Measurements from ENCODE around the gene C6orf120. TPM values are rescaled to one million over a fixed set of nuclear protein-coding genes. Genes with fewer than 3 reads are reported as not detected.

C6orf120 gene
- polyA plus RNA-seq, 1 donor: 32.4 TPM

- Histone ChIP-seq H3K4me3 (ENCODE audit: low read length) (peak overlapping the region; percentile 80), H3K36me3 (ENCODE audit: control insufficient read depth, insufficient read depth, low read length) (peaks cover 9% of the 10 kb centered on the region), H3K4me1 (ENCODE audit: control insufficient read depth, insufficient read depth, low read length) (peaks cover 6% of the 10 kb centered on the region), H3K27me3 (ENCODE audit: control insufficient read depth, insufficient read depth, low read length) (no peaks in the 10 kb centered on the region), H3K9me3 (ENCODE audit: control insufficient read depth, low read depth, low read length) (no peaks in the 10 kb centered on the region), H3K27ac (ENCODE audit: low read length) (peak overlapping the region; percentile 90)
- DNase-seq: peak; percentile 56 to 82
- no CpG with 5 or more reads among the region's 70 CpGs for WGBS (ENCODE audit: insufficient coverage, low lambda C conversion rate)
Measured at GRCh38 chr6:169723200-169723909, 21.4 kb downstream of the C6orf120 start.

- H3K9me3 ChIP-seq (ENCODE audit: control insufficient read depth, low read depth, low read length): no peaks in the 10 kb centered on the region
- peaks cover 6% of the 10 kb centered on the region for H3K36me3 ChIP-seq (ENCODE audit: control insufficient read depth, insufficient read depth, low read length)
- peaks cover 6% of the 10 kb centered on the region for H3K4me1 ChIP-seq (ENCODE audit: control insufficient read depth, insufficient read depth, low read length)
- WGBS (ENCODE audit: insufficient coverage, low lambda C conversion rate): no CpG with 5 or more reads among the region's 89 CpGs
- H3K27me3 ChIP-seq (ENCODE audit: control insufficient read depth, insufficient read depth, low read length): no peaks in the 10 kb centered on the region
- DNase-seq: peak; percentile 9 to 73
- no peak overlapping the region for H3K4me3 ChIP-seq (ENCODE audit: low read length)
- H3K27ac ChIP-seq (ENCODE audit: low read length): no peak overlapping the region
Measured at GRCh38 chr6:169723991-169724493, 22.1 kb downstream of the C6orf120 start.

- no peaks in the 10 kb centered on the region for H3K27me3 ChIP-seq (ENCODE audit: control insufficient read depth, insufficient read depth, low read length)
- DNase-seq: peak; percentile 23 to 85
- peak within 1 kb of the TSS; percentile 80 for H3K4me3 ChIP-seq (ENCODE audit: low read length)
- no CpG with 5 or more reads among the region's 89 CpGs for WGBS (ENCODE audit: insufficient coverage, low lambda C conversion rate)
- H3K4me1 ChIP-seq (ENCODE audit: control insufficient read depth, insufficient read depth, low read length): peaks cover 6% of the 10 kb centered on the region
- no peaks in the 10 kb centered on the region for H3K9me3 ChIP-seq (ENCODE audit: control insufficient read depth, low read depth, low read length)
- H3K27ac ChIP-seq (ENCODE audit: low read length): peak within 1 kb of the TSS; percentile 90
- peaks cover 3% of the 10 kb centered on the region for H3K36me3 ChIP-seq (ENCODE audit: control insufficient read depth, insufficient read depth, low read length)
Measured at GRCh38 chr6:169724494-169725124, 22.7 kb downstream of the C6orf120 start, which contains the start of gene PHF10. TSS of gene PHF10 (minus strand) at chr6:169724500. CDS start at chr6:169723931, 569 bp downstream.

GRCh38 chr6:169725125-169726048, 23.5 kb downstream of the C6orf120 start:
- Histone ChIP-seq H3K9me3 (ENCODE audit: control insufficient read depth, low read depth, low read length) (no peaks in the 10 kb centered on the region), H3K4me1 (ENCODE audit: control insufficient read depth, insufficient read depth, low read length) (peaks cover 6% of the 10 kb centered on the region), H3K27me3 (ENCODE audit: control insufficient read depth, insufficient read depth, low read length) (no peaks in the 10 kb centered on the region), H3K27ac (ENCODE audit: low read length) (peak overlapping the region; percentile 89), H3K4me3 (ENCODE audit: low read length) (peak overlapping the region; percentile 69), H3K36me3 (ENCODE audit: control insufficient read depth, insufficient read depth, low read length) (no peaks in the 10 kb centered on the region)
- DNase-seq: peak; percentile 24 to 74
- 13% methylated on average over 8 of the region's 29 CpGs for WGBS (ENCODE audit: insufficient coverage, low lambda C conversion rate)

GRCh38 chr6:169726049-169726400, 24.1 kb downstream of the C6orf120 start:
- Histone ChIP-seq H3K4me3 (ENCODE audit: low read length) (no peak overlapping the region), H3K36me3 (ENCODE audit: control insufficient read depth, insufficient read depth, low read length) (no peaks in the 10 kb centered on the region), H3K27me3 (ENCODE audit: control insufficient read depth, insufficient read depth, low read length) (no peaks in the 10 kb centered on the region), H3K4me1 (ENCODE audit: control insufficient read depth, insufficient read depth, low read length) (peaks cover 6% of the 10 kb centered on the region), H3K27ac (ENCODE audit: low read length) (no peak overlapping the region), H3K9me3 (ENCODE audit: control insufficient read depth, low read depth, low read length) (no peaks in the 10 kb centered on the region)
- WGBS (ENCODE audit: insufficient coverage, low lambda C conversion rate): no CpG with 5 or more reads among the region's 1 CpG
- DNase-seq: no peak

- Histone ChIP-seq H3K4me3 (ENCODE audit: low read length) (no peak overlapping the region), H3K4me1 (ENCODE audit: control insufficient read depth, insufficient read depth, low read length) (peaks cover under 1% of the 10 kb centered on the region), H3K9me3 (ENCODE audit: control insufficient read depth, low read depth, low read length) (no peaks in the 10 kb centered on the region), H3K27ac (ENCODE audit: low read length) (no peak overlapping the region), H3K36me3 (ENCODE audit: control insufficient read depth, insufficient read depth, low read length) (no peaks in the 10 kb centered on the region), H3K27me3 (ENCODE audit: control insufficient read depth, insufficient read depth, low read length) (no peaks in the 10 kb centered on the region)
- DNase-seq: no peak
Measured at GRCh38 chr6:169726963-169727362, 25.0 kb downstream of the C6orf120 start.

GRCh38 chr6:169729961-169730360, 28.0 kb downstream of the C6orf120 start:
- Histone ChIP-seq H3K9me3 (ENCODE audit: control insufficient read depth, low read depth, low read length) (no peaks in the 10 kb centered on the region), H3K4me3 (ENCODE audit: low read length) (no peak overlapping the region), H3K27ac (ENCODE audit: low read length) (no peak overlapping the region), H3K27me3 (ENCODE audit: control insufficient read depth, insufficient read depth, low read length) (no peaks in the 10 kb centered on the region), H3K36me3 (ENCODE audit: control insufficient read depth, insufficient read depth, low read length) (no peaks in the 10 kb centered on the region), H3K4me1 (ENCODE audit: control insufficient read depth, insufficient read depth, low read length) (no peaks in the 10 kb centered on the region)
- no peak for DNase-seq

- 100% methylated on average over 1 of the region's 9 CpGs for WGBS (ENCODE audit: insufficient coverage, low lambda C conversion rate)
- no peaks in the 10 kb centered on the region for H3K9me3 ChIP-seq (ENCODE audit: control insufficient read depth, low read depth, low read length)
Measured at GRCh38 chr6:169738204-169738975, 36.5 kb downstream of the C6orf120 start.

GRCh38 chr6:169738976-169739529, 37.1 kb downstream of the C6orf120 start:
- Histone ChIP-seq H3K27me3 (ENCODE audit: control insufficient read depth, insufficient read depth, low read length) (no peaks in the 10 kb centered on the region), H3K9me3 (ENCODE audit: control insufficient read depth, low read depth, low read length) (no peaks in the 10 kb centered on the region), H3K4me3 (ENCODE audit: low read length) (no peak overlapping the region), H3K27ac (ENCODE audit: low read length) (no peak overlapping the region), H3K4me1 (ENCODE audit: control insufficient read depth, insufficient read depth, low read length) (no peaks in the 10 kb centered on the region), H3K36me3 (ENCODE audit: control insufficient read depth, insufficient read depth, low read length) (no peaks in the 10 kb centered on the region)
- no CpG with 5 or more reads among the region's 2 CpGs for WGBS (ENCODE audit: insufficient coverage, low lambda C conversion rate)
- no peak for DNase-seq

More at GRCh38 chr6:169738204-169738975, 36.5 kb downstream of the C6orf120 start:
- H3K4me1 ChIP-seq (ENCODE audit: control insufficient read depth, insufficient read depth, low read length): no peaks in the 10 kb centered on the region
- no peaks in the 10 kb centered on the region for H3K36me3 ChIP-seq (ENCODE audit: control insufficient read depth, insufficient read depth, low read length)
- no peak for DNase-seq
- no peak overlapping the region for H3K27ac ChIP-seq (ENCODE audit: low read length)
- no peak overlapping the region for H3K4me3 ChIP-seq (ENCODE audit: low read length)
- no peaks in the 10 kb centered on the region for H3K27me3 ChIP-seq (ENCODE audit: control insufficient read depth, insufficient read depth, low read length)
